Keratinocyte (primary cell): ENCODE results near the gene TNNT1. TPM values are rescaled to one million over a fixed set of nuclear protein-coding genes. Genes with fewer than 3 reads are reported as not detected.

Experiments
- DNase-seq: peaks from one replicate; pipeline ENCODE4 v3.0.0-alpha.2; 2011; ENCODE audit warnings: low read depth, missing footprints, low spot score
- FAIRE-seq: peaks from 2 replicates; lab custom pipeline; 2011; peaks lifted over from hg19 to GRCh38; lab: Jason Lieb, UNC
- H2AFZ ChIP-seq: 2 replicates; pipeline ENCODE4 v1.6.0; 2012; ENCODE audit warnings: low read length, control low read depth, inconsistent platforms; ENCODE audit not compliant: control insufficient read depth
- H3K27ac ChIP-seq: 2 replicates; pipeline ENCODE4 v1.5.1; 2011; ENCODE audit warnings: low read length; ENCODE audit not compliant: control insufficient read depth, insufficient read depth
- H3K27me3 ChIP-seq: 3 replicates; pipeline ENCODE4 v1.6.0; 2011; ENCODE audit warnings: low read length; ENCODE audit not compliant: control insufficient read depth, insufficient read depth; ENCODE audit errors: extremely low read depth
- H3K36me3 ChIP-seq, 2 experiments: 2 replicates in 1 of 2; 3 replicates in 1 of 2; pipeline ENCODE4 v1.5.1; 2011; ENCODE audit warnings: low read length in 2 of 2, mild to moderate bottlenecking in 1 of 2; ENCODE audit not compliant: control insufficient read depth in 2 of 2, insufficient read depth in 2 of 2; ENCODE audit errors: extremely low read depth in 1 of 2
- H3K4me1 ChIP-seq: 3 replicates; pipeline ENCODE4 v1.5.1; 2011; ENCODE audit warnings: low read length; ENCODE audit not compliant: control insufficient read depth, insufficient read depth; ENCODE audit errors: extremely low read depth
- H3K4me2 ChIP-seq: 3 replicates; pipeline ENCODE4 v1.6.0; 2011; ENCODE audit warnings: low read depth, low read length; ENCODE audit not compliant: control insufficient read depth, insufficient read depth; ENCODE audit errors: extremely low read depth
- H3K4me3 ChIP-seq, 3 experiments: fragments of 200-600 bp in 1 of 3; sonication (generic) in 1 of 3; 2 replicates in 2 of 3; 3 replicates in 1 of 3; pipeline ENCODE4 v1.5.1; 2011 to 2016; ENCODE audit warnings: low read length in 3 of 3, mild to moderate bottlenecking in 3 of 3, control low read depth in 2 of 3, inconsistent platforms in 1 of 3, low read depth in 1 of 3, mixed read lengths in 1 of 3, mixed run types in 1 of 3, moderate library complexity in 1 of 3; ENCODE audit not compliant: control insufficient read depth in 2 of 3, insufficient read depth in 2 of 3; ENCODE audit errors: extremely low read depth in 1 of 3
- H3K79me2 ChIP-seq: 2 replicates; pipeline ENCODE4 v1.6.0; 2012; ENCODE audit warnings: low read length; ENCODE audit not compliant: control insufficient read depth, insufficient read depth
- H3K9ac ChIP-seq: 3 replicates; pipeline ENCODE4 v1.6.0; 2011; ENCODE audit warnings: low read length; ENCODE audit not compliant: control insufficient read depth, insufficient read depth; ENCODE audit errors: extremely low read depth
- H3K9me1 ChIP-seq: 3 replicates; pipeline ENCODE4 v1.6.0; 2011; ENCODE audit warnings: low read length; ENCODE audit not compliant: control insufficient read depth, insufficient read depth; ENCODE audit errors: extremely low read depth
- H3K9me3 ChIP-seq: 2 replicates; pipeline ENCODE4 v1.5.1; 2012; ENCODE audit warnings: low read depth, low read length; ENCODE audit not compliant: control insufficient read depth
- H4K20me1 ChIP-seq: 3 replicates; pipeline ENCODE4 v1.6.0; 2011; ENCODE audit warnings: low read length; ENCODE audit not compliant: control insufficient read depth, insufficient read depth; ENCODE audit errors: extremely low read depth
- CTCF ChIP-seq, 3 experiments: IDR thresholded peaks in 1 of 3; conservative IDR thresholded peaks in 1 of 3; optimal IDR thresholded peaks in 1 of 3; 2 replicates in 2 of 3; 3 replicates in 1 of 3; pipeline versions ENCODE3 to v1.5.1; 2011; ENCODE audit warnings: low read length in 3 of 3, mild to moderate bottlenecking in 3 of 3, moderate library complexity in 2 of 3, control low read depth in 1 of 3, inconsistent platforms in 1 of 3; ENCODE audit not compliant: insufficient read depth in 2 of 3; ENCODE audit errors: extremely low read depth in 1 of 3
- EZH2 ChIP-seq: IDR thresholded peaks from one replicate; pipeline ENCODE4 v1.6.1; 2012; ENCODE audit warnings: inconsistent platforms, mild to moderate bottlenecking, low read length, moderate library complexity
- dilution Hi-C: fragments of 300-500 bp; cut with MboI; formaldehyde crosslinking; loops from one replicate; pipeline ENCODE4 v1.7.0; 2020; ENCODE audit warnings: low sequenced_read_pairs; ENCODE audit not compliant: extremely low pct_ligation_motif_present
- polyA minus RNA-seq, 3 experiments: library from RNA; depleted of rRNA, polyadenylated mRNA; stranded (reverse); fragments of >200 nt; gene quantifications; 1 replicate in 1 of 3; 2 replicates in 1 of 3; 3 replicates in 1 of 3; pipeline ENCODE4 v1.2.3, GENCODE V29; 2011
- polyA plus RNA-seq, 5 experiments: library from polyadenylated mRNA; depleted of rRNA in 3 of 5; stranded (reverse) in 3 of 5; stranded (forward) in 1 of 5; unstranded in 1 of 5; fragments of >200 nt; gene quantifications; 1 replicate in 1 of 5; 2 replicates in 3 of 5; 3 replicates in 1 of 5; pipeline versions ENCODE4 v1.2.1 to v1.2.3, GENCODE V29; 2011 to 2012; ENCODE audit warnings: missing spikeins in 2 of 5, low read depth in 1 of 5, low replicate concordance in 1 of 5

Gene TNNT1, protein sequence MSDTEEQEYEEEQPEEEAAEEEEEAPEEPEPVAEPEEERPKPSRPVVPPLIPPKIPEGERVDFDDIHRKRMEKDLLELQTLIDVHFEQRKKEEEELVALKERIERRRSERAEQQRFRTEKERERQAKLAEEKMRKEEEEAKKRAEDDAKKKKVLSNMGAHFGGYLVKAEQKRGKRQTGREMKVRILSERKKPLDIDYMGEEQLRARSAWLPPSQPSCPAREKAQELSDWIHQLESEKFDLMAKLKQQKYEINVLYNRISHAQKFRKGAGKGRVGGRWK
- polyA plus RNA-seq (89.7 to 113 TPM (median 99.6 TPM) in 3 replicates), polyA minus RNA-seq (16.9 to 25.5 TPM (median 21.0 TPM) in 3 replicates)
- polyA plus RNA-seq (2011; ENCODE audit: low read depth), result 90.8 TPM
- polyA plus RNA-seq (2011; cell fraction: cytosol; rRNA removed), result 41.8 and 116 TPM in 2 replicates
- polyA plus RNA-seq (2011; cell fraction: nucleus; rRNA removed), result 30.1 and 31.3 TPM in 2 replicates
- polyA plus RNA-seq (2012; ENCODE audit: low replicate concordance), result 54.4 and 187 TPM in 2 replicates
- 68.9 TPM for polyA minus RNA-seq (2011; cell fraction: cytosol; rRNA and poly(A)+ RNA removed)
- polyA minus RNA-seq (2011; cell fraction: nucleus; rRNA and poly(A)+ RNA removed), result 5.9 and 6.5 TPM in 2 replicates

DNA sequence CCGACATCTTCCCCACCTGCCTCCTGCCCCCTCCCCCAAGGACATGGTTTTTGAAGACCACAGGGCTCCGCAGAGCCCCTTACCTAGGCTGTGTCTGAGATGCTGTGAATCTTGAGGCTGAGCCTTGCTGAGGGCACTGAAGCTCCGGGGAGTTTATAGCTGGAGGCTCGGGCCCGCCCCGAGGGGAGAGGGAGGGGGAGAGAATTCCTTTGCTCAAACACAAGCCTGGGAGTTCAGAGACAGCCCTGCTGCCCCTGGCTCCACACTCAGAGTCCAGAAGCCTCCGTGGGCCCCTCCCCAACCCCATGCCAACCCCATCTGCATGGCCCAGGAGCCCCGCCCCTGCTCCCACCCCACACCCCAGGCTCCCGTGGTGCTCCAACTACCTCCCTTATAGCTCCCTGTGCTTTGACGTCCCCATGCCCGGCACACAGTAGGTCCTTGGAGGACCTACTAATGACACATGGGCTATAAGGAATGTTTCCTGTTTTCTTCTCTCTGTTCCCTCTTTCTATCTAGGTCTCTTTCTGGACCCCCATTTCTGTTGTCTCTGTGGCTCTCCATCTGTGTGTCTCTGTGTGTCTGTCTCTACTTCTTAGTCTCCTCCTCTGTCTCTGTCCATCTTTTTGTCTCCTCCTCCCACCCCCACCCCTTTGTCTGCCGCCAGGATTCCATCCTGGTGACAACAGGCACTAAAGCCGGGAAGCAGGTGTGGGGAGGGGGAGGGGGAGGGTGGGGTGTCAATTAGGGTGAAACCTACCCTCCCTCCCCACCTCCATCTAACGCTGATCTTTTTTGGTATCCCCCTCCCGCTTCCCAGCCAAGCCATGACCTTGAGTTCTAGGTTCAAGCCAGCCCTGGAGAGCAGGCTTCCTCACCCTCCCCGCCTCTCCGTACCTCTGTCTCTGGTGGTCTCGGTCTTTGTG lies at the start of gene TNNT1:
TSS of gene TNNT1 (minus strand) at position 129 of the 926 bp plus-strand sequence. CDS start 2,049 bp downstream, outside the sequence.
- Histone ChIP-seq H3K4me3 (no peak within 1 kb of the TSS), H3K27ac (no peak within 1 kb of the TSS), H3K9me1 (no peaks in the 10 kb centered on the region), H3K36me3 (no peaks in the 10 kb centered on the region), H3K9me3 (no peaks in the 10 kb centered on the region), H3K4me2 (no peak within 1 kb of the TSS), H3K4me1 (peaks cover 2% of the 10 kb centered on the region), H2AFZ (no peak within 1 kb of the TSS), H4K20me1 (no peaks in the 10 kb centered on the region), H3K79me2 (no peaks in the 10 kb centered on the region), H3K27me3 (no peaks in the 10 kb centered on the region), H3K9ac (no peak within 1 kb of the TSS)
- DNase-seq (no peak), FAIRE-seq (no peak)
- TF ChIP-seq EZH2 (no peak), CTCF (optimal IDR thresholded peaks at IDR 0.05 in 1 of 3, IDR thresholded peaks at IDR 0.05 in 1 of 3, conservative IDR thresholded peaks at IDR 0.05 in 1 of 3; ENCODE audit: extremely low read depth in 1 of 3, insufficient read depth in 2 of 3, low read length in 3 of 3) (no peak)
- dilution Hi-C loops, result no loop called here

GRCh38 chr19:55198651-55199050 lies 49.6 kb upstream of the TNNT1 start:
- no peak overlapping the region for H3K4me3 ChIP-seq
- no peaks in the 10 kb centered on the region for H3K9me3 ChIP-seq
- no peak overlapping the region for H3K4me2 ChIP-seq
- H3K4me1 ChIP-seq, result no peaks in the 10 kb centered on the region
- H3K9me1 ChIP-seq, result no peaks in the 10 kb centered on the region
- no peak for DNase-seq
- H3K27me3 ChIP-seq, result no peaks in the 10 kb centered on the region
- no peaks in the 10 kb centered on the region for H3K36me3 ChIP-seq
- H3K9ac ChIP-seq, result no peak overlapping the region
- H2AFZ ChIP-seq, result no peak overlapping the region
- H3K79me2 ChIP-seq, result no peaks in the 10 kb centered on the region
- TF ChIP-seq EZH2 (no peak), CTCF (optimal IDR thresholded peaks at IDR 0.05 in 1 of 3, IDR thresholded peaks at IDR 0.05 in 1 of 3, conservative IDR thresholded peaks at IDR 0.05 in 1 of 3; ENCODE audit: extremely low read depth in 1 of 3, insufficient read depth in 2 of 3, low read length in 3 of 3) (no peak)
- H4K20me1 ChIP-seq, result no peaks in the 10 kb centered on the region
- FAIRE-seq, result no peak
- dilution Hi-C loops, result no loop called here
- H3K27ac ChIP-seq, result no peak overlapping the region
